Fibroblast of skin of right quadriceps (primary cell): ENCODE measurements around the gene SMIM31.
A peak's percentile ranks its signal among the peaks of the same experiment; 100 is the strongest.

Experiments used
- DNase-seq: peaks from one replicate; pipeline ENCODE4 v3.0.0-alpha.2; 2013

Gene SMIM31

GRCh38 chr4:164753873-164754488 is at the start of gene SMIM31:
SMIM31 (plus strand) TSS chr4:164754131; CDS start chr4:164770444, 16,313 bp downstream.
- DNase-seq, result no peak

GRCh38 chr4:164706675-164707074 is 47.3 kb upstream of the SMIM31 start:
- DNase-seq, result no peak

DNA sequence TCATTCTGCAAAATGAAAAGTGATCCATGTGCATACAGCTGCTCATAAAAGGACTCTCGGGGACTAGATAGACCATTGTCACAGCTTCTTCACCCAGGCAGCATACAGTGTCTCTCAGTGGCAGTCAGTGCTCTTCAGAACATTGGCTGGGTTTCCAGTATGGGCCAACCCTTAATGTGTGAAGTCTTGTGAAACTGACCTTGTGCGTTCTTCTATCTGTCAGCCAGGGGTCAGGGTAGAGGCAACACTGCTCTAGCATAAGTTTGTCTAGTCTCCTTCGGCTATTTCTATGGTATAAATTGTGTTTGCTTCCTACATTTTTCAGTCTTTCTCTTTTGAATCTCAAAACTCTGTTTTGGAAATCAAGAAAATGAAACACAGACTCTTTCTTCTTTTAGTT is 37.0 kb upstream of the SMIM31 start:
- DNase-seq, result no peak

GRCh38 chr4:164718827-164719226 is 35.1 kb upstream of the SMIM31 start:
- DNase-seq, result no peak

- DNase-seq, result no peak
Measured at GRCh38 chr4:164725066-164725465, 28.9 kb upstream of the SMIM31 start.

DNA sequence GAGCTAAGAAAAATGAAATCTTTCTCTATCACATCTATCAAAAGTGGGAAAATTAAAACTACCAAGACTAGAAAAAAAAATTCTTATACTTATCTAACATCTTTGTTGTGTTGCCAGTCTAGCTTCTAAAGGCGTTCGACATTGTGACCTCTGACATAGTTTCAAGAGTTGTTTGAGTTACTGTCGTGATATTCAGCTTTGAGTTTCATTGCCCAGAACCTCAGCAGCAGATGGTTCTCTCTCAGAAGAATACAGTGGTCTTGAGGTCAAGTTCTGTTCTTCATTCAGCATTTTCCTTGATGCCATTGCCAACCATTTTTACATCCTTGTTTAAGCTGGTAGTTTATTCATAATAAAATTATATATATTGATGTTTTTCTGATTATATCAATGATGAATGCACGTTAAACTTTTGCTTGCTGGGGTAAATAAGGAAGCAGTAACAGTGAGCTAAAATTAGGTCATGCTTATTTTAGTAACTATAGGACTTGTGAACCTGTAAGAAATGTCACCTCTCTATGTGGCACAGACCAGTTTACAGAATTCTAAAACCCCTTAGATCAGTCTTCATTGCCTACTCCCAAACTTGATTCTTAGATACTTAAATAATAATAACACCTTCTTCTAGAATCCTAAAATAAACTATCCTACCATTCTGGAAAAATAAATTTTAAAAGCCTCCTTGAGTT is 23.1 kb upstream of the SMIM31 start:
- no peak for DNase-seq

GRCh38 chr4:164731827-164732474 is 22.0 kb upstream of the SMIM31 start:
- DNase-seq, result peak; percentile 37

DNA sequence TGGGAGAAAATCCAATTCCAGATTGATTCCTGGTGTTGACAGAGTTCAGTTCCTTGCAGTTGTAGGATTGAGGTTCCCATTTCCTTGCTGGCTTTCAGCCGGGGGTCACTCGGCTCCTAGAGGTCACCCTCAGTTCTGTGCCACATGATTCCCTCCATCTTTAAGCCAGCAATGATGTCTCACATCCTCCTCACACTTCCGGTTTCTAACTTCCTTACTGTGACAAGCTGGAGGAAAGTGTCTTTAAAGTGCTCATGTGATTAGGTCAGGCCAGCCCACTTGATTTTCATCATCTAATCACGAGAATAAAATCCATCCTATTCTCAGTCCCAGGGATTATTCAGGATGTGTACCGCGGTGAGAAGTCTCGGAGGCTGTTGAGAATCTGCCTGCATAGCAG is 19.4 kb upstream of the SMIM31 start:
- no peak for DNase-seq

GRCh38 chr4:164748375-164748774 is 5.6 kb upstream of the SMIM31 start:
- peak; percentile 5 for DNase-seq

DNA sequence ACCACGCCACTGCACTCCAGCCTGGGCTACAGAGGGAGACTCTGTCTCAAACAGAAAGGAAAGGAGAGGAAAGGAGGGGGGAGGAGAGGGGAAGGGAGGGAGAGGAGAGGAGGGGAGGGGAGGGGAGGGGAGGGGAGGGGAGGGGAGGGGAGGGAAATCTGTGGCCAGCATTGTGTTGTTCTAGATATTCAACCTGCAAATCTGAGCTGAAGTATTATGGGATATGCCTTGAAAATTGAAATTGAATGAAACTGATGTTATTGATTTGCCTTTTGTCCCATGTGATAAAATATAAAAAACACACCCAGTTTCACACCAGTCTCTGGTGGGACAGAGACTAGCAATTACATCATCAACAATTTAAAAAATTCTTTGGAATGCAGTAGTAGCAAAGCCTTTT is 1.5 kb downstream of the SMIM31 start:
- DNase-seq, result no peak

DNA sequence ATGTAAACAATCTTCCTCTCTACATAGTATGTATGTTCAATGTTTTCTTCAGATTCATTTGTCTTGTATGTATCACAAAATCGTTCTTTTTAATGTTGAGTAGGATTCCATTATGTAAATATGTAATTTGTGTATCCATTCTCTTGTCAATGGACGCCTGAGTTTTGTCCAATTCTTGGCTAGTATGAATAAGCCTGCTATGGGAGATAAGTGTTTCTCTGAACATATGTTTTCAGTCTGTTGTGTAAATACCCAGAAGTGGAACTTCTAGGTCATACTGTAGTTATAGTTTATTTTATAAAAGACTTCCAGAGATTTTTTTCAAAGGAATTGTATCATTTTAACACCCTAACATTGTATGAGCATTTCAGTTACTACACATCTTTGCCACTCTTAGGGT is 2.8 kb downstream of the SMIM31 start:
- DNase-seq, result no peak

DNA sequence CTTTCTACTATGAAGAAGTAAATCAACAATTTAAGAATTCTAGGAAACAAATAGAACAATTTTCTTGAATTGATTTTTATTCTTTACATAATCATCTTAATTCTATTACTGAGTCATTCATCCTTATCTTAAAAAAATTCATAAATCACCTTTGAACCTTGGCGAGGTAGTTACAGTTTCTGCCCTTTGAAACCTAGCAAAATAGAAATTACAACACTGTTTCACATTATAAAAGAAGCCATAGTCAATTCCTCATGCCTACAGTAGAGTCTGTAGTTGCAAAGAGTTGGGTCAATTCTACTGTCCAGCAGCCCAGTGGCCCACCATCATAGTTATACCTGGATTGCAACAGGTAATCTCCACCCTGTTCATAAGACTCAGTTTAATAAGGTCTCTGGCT is 7.3 kb downstream of the SMIM31 start:
- DNase-seq, result no peak

- no peak for DNase-seq
Measured at GRCh38 chr4:164761746-164762275, 7.9 kb downstream of the SMIM31 start.

DNA sequence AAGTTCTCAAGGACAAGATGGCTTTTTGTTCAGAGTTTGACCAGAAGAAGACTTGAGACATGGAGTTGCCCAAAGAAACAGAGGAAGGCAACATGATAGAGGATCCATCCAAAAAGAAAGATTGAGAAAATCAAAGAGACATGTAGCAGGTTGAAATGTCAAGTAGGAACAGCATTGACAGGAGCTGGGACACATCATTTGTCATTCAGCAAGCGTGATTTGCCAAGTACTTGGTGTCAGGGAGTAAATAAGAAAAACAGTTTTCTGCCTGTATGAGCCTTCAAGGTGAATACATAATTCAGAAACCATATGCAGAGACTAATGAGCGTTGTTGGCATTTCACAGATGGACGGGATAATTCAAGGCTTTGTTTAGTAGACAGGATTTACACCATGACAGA is 11.2 kb downstream of the SMIM31 start:
- no peak for DNase-seq

DNA sequence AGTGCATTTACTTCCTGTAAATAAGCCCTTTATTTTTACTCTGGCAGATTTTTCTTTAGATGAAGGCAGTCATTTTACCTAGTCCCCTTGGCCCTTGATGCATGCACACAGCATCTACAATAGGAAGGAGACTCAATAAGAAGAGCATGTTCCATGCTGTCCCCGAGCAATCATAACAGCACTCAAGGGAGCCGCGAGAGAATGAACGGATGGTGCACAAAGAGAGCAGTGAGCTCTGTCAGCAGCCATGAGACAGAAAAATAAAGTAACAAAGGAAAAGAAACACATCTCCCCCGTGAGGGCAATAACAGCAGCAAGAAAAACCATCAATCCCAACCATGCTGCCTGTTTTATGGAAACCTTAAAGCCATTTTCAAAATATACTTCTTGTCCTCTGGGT is 11.9 kb downstream of the SMIM31 start:
- DNase-seq, result no peak

DNA sequence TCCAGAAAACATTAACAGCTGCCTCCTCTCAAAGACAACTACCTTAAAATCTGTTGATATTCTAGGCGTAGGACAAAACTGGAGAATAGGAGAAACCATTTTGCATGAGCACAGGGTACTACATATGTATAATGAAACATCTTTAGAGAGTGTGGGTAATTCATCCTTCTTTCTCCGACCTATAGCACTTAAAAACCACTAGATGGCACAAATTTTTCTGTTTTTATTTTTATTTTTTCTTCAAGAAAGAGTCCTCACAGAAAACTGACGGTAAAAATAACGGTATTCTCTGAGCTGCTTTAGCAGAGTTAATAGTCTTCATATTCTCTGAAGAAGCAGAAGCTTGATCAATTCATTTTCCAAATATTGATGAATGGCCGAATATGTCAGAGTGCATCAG is 14.6 kb downstream of the SMIM31 start:
- DNase-seq, result no peak

DNA sequence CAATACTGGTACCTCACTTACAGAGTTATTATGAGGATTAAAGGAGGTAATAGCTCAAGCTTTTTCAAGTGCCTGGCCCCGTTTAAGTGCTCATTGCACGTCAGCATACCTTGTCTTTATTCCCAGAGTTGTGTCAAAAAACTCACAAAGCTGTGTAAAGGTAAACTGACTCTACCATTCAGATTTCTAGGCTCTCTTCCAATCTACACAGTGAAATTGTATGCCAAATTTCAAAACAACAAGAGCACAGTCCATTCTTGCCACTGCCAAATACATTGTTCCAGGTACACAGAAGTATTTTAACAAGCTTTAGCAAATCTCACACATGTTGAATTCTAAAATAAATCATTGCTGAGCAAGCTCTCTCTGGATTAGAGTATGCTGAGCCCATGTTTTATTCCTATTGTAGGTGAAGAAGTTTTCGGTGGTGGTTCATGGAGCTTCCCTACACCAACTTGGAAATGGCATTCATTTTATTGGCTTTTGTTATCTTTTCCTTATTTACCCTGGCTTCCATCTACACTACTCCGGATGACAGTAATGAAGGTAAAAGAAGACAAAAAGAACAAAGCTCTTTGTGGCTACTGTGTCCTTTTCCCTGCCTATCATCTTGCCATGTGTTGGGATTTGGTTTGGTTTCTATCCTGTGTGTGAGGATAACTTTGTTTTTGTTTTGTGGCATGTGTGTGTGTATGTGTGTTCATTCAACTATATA is 16.2 kb downstream of the SMIM31 start:
- DNase-seq, result no peak

DNA sequence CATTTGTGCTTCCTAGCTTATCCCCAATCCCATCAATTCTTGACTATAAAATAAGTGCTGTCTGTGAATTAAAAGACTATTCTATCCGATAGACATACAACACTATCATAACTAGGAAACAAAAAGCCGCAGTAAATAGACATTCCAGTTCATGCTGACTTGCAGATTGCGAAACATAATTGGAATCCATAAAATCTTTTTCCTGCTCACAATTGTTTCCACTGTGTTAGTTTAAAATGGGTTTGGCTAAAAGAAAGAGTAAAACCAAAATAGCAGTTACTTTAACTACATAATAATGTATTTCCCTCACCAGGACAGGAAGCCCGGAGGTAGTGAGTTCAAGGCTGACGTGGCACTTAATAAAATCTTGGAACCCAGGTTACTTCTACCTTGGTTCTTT is 17.2 kb downstream of the SMIM31 start:
- DNase-seq, result no peak

GRCh38 chr4:164772076-164772475 is 18.1 kb downstream of the SMIM31 start:
- no peak for DNase-seq

- DNase-seq, result no peak
Measured at GRCh38 chr4:164779080-164779479, 25.1 kb downstream of the SMIM31 start.

DNA sequence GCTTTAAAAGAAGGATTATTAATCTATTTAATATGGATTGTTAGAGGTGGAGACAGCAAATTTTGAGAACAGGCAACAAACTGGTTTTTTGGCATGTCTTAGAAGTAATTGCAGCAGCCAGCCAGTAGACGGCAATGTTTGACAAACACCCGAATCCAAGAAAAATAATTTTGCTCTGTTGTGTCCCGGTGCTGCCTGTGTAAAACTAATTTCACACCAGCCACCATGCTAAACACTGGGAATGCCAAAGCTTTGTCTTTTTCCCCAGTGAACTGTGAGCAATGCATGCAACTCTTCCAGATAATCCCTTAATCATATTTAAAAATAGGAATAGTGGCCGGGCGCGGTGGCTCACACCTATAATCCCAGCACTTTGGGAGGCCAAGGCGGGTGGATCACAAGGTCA is 25.9 kb downstream of the SMIM31 start:
- DNase-seq, result peak; percentile 32

DNA sequence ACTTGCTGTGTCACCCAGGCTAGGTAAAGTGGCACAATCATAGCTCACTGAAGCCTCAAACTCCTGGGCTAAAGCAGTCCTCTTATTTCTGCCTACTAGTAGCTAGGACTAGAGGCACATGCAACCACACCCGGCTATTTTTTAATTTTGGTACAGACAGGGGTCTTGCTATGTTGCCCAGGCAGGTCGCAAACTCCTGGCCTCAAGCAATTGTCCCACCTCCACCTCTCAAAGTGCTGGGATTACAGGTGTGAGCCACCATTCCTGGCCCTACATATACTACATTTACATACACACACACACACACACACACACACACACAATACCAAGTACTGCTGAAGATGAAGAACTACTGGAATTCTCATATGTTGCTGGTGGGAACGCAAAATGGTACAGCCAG is 26.9 kb downstream of the SMIM31 start:
- DNase-seq, result no peak

DNA sequence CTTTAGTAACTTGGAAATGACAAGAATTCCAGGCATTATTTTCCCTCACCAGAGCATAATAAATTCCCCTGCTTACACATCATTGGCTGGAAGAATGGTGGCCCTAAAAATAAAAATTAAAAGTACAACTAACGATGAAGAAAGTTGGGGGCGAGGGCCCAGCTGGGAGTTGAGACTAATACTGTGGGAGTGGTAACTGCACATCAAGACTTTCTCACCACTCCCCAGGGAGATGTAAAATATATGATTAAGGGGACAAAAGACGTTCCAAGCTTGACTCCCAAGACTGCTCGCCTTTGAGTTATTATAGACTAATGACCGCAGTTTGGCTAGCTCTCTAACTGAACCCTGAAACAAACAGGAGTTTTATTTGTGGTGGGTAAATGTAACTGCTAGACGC is 30.0 kb downstream of the SMIM31 start:
- no peak for DNase-seq

- no peak for DNase-seq
Measured at GRCh38 chr4:164789047-164789446, 35.1 kb downstream of the SMIM31 start.
